GM23338 (cell line): ENCODE data around the gene PDHA2. TPM values are rescaled to one million over a fixed set of nuclear protein-coding genes. Genes with fewer than 3 reads are reported as not detected.

ENCODE experiments used
- CREB1 ChIP-seq: fragments of 250-450 bp; sonication (Bioruptor Pico); IDR thresholded peaks from 2 replicates; pipeline ENCODE4 v1.5.0; 2020; ENCODE audit warnings: low read depth, mild to moderate bottlenecking, moderate library complexity
- CTCF ChIP-seq, 2 experiments: fragments of 200-600 bp in 1 of 2; sonication (generic) in 1 of 2; conservative IDR thresholded peaks; 2 replicates each; pipeline versions ENCODE4 v1.5.1 to v1.6.1; 2016 to 2017; ENCODE audit warnings: antibody characterized with exemption in 2 of 2, low read depth in 2 of 2, mild to moderate bottlenecking in 2 of 2, moderate library complexity in 1 of 2
- EZH2 ChIP-seq: fragments of 200-600 bp; sonication (generic); IDR thresholded peaks from one replicate; pipeline ENCODE4 v1.8.0; 2017; ENCODE audit warnings: antibody characterized with exemption, mild to moderate bottlenecking, low read depth; ENCODE audit not compliant: unreplicated experiment
- JUNB ChIP-seq: IDR thresholded peaks from one replicate; pipeline ENCODE4 v1.6.1; 2016; ENCODE audit warnings: antibody characterized with exemption; ENCODE audit not compliant: unreplicated experiment
- NANOG ChIP-seq: IDR thresholded peaks from 2 replicates; pipeline ENCODE4 v1.6.1; 2016; ENCODE audit warnings: antibody characterized with exemption, borderline replicate concordance
- POLR2AphosphoS5 ChIP-seq: IDR thresholded peaks from 2 replicates; pipeline ENCODE4 v1.6.1; 2016; ENCODE audit warnings: antibody characterized with exemption, low read depth
- STAT1 ChIP-seq: IDR thresholded peaks from one replicate; pipeline ENCODE4 v1.6.1; 2016; ENCODE audit warnings: antibody characterized with exemption; ENCODE audit not compliant: unreplicated experiment
- ZNF331 ChIP-seq: fragments of 250-450 bp; sonication (Bioruptor Pico); IDR thresholded peaks from 2 replicates; pipeline ENCODE4 v1.5.0; 2020; ENCODE audit warnings: low read depth, mild to moderate bottlenecking, moderate library complexity
- ZNF462 ChIP-seq: fragments of 250-450 bp; sonication (Bioruptor Pico); IDR thresholded peaks from 2 replicates; pipeline ENCODE4 v1.5.0; 2020; ENCODE audit warnings: mild to moderate bottlenecking, moderate library complexity
- polyA plus RNA-seq: library from polyadenylated mRNA; unstranded; fragments of >200 nt; fragmentation: Nextera tagmentation; extraction: Ambion mirVana; gene quantifications from 2 replicates; pipeline ENCODE4 v1.2.1, GENCODE V29; 2016
- total RNA-seq: library from RNA; depleted of rRNA; stranded (reverse); fragments of >200 nt; shearing (Covaris generic); gene quantifications from 2 replicates; pipeline ENCODE4 v1.2.3, GENCODE V29; 2014

Gene PDHA2
- total and polyA plus RNA-seq, 2 experiments from 2014 or later, result not detected

- TF ChIP-seq ZNF462 (no peak), NANOG (no peak), EZH2 (no peak), CTCF (conservative IDR thresholded peaks at IDR 0.05; ENCODE audit: low read depth in 2 of 2) (no peak), ZNF331 (CRISPR knock-in tag) (no peak), JUNB (no peak), CREB1 (CRISPR knock-in tag) (no peak), POLR2AphosphoS5 (no peak), STAT1 (no peak)
Measured at GRCh38 chr4:95831166-95831565, 8.7 kb upstream of the PDHA2 start (continued).
